ENCODE data around the gene MARCO.
"Not testable (repeated sequence)": the region's sequence is repeated elsewhere in the genome, so short reads cannot be mapped to it uniquely, and the experiment has no call there.

The MARCO gene

GRCh38 chr2:119009110-119009509 is 67.1 kb downstream of the MARCO start:
- DNase-seq = no peak

- DNase-seq = no peak
Measured at GRCh38 chr2:119010336-119010735, 68.3 kb downstream of the MARCO start.

GRCh38 chr2:119011162-119011909 is 69.3 kb downstream of the MARCO start:
- no peak for DNase-seq

- no peak for DNase-seq
Measured at GRCh38 chr2:119011910-119012209, 69.9 kb downstream of the MARCO start.

GRCh38 chr2:119012345-119013301 is 70.6 kb downstream of the MARCO start:
- no peak for DNase-seq

GRCh38 chr2:119013671-119014070 is 71.7 kb downstream of the MARCO start:
- DNase-seq = no peak

- no peak for DNase-seq
Measured at GRCh38 chr2:119015845-119016244, 73.9 kb downstream of the MARCO start.

GRCh38 chr2:119019521-119019920 is 77.5 kb downstream of the MARCO start:
- DNase-seq = no peak

GRCh38 chr2:119022678-119023077 is 80.7 kb downstream of the MARCO start:
- DNase-seq = no peak

GRCh38 chr2:119023534-119023933 is 81.5 kb downstream of the MARCO start:
- no peak for DNase-seq

- no peak for DNase-seq
Measured at GRCh38 chr2:119024152-119024551, 82.2 kb downstream of the MARCO start.

GRCh38 chr2:119024568-119024967 is 82.6 kb downstream of the MARCO start:
- no peak for DNase-seq

GRCh38 chr2:119025013-119025412 is 83.0 kb downstream of the MARCO start:
- DNase-seq = no peak

GRCh38 chr2:119025762-119026351 is 83.9 kb downstream of the MARCO start:
- DNase-seq = no peak

- no peak for DNase-seq
Measured at GRCh38 chr2:119026890-119027289, 84.9 kb downstream of the MARCO start.

GRCh38 chr2:119028327-119029174 is 86.6 kb downstream of the MARCO start:
- no peak for DNase-seq

GRCh38 chr2:119029297-119029696 is 87.3 kb downstream of the MARCO start:
- DNase-seq = no peak

GRCh38 chr2:119037922-119038321 is 95.9 kb downstream of the MARCO start:
- DNase-seq = not testable (repeated sequence)

- no peak for DNase-seq
Measured at GRCh38 chr2:119040730-119041129, 98.7 kb downstream of the MARCO start.
